DOHH2 (cell line): ENCODE results near the gene RASSF7.

Experiments
- H3F3A ChIP-seq: fragments of 200-600 bp; sonication (generic), shearing (Covaris generic); 2 replicates; pipeline ENCODE4 v1.6.0; 2016; ENCODE audit warnings: antibody characterized with exemption, mild to moderate bottlenecking; ENCODE audit not compliant: control insufficient read depth, insufficient read depth
- H3K27ac ChIP-seq: fragments of 200-600 bp; sonication (generic); 2 replicates; pipeline ENCODE4 v1.5.1; 2014; ENCODE audit warnings: low read depth, mild to moderate bottlenecking, low read length, moderate library complexity
- H3K27me3 ChIP-seq: fragments of 200-600 bp; sonication (generic); 2 replicates; pipeline ENCODE4 v1.6.1; 2014; ENCODE audit warnings: mild to moderate bottlenecking, low read length, mixed read lengths; ENCODE audit not compliant: control insufficient read depth
- H3K36me3 ChIP-seq: fragments of 200-600 bp; sonication (generic); 2 replicates; pipeline ENCODE4 v1.6.1; 2014; ENCODE audit warnings: mild to moderate bottlenecking, low read length, moderate library complexity, mixed read lengths; ENCODE audit not compliant: control insufficient read depth
- H3K4me1 ChIP-seq: fragments of 200-600 bp; sonication (generic); 2 replicates; pipeline ENCODE4 v1.6.1; 2014; ENCODE audit warnings: mild to moderate bottlenecking, low read length, mixed read lengths; ENCODE audit not compliant: control insufficient read depth
- H3K4me2 ChIP-seq: fragments of 200-600 bp; sonication (generic); 2 replicates; pipeline ENCODE4 v1.6.0; 2014; ENCODE audit warnings: mild to moderate bottlenecking, low read length, moderate library complexity
- H3K4me3 ChIP-seq: fragments of 200-600 bp; sonication (generic); 2 replicates; pipeline ENCODE4 v1.5.1; 2014; ENCODE audit warnings: mild to moderate bottlenecking, low read length, mixed read lengths
- H3K79me2 ChIP-seq: fragments of 200-600 bp; sonication (generic); 2 replicates; pipeline ENCODE4 v1.6.1; 2014; ENCODE audit warnings: mild to moderate bottlenecking, low read length, mixed read lengths; ENCODE audit not compliant: control insufficient read depth
- H3K9me2 ChIP-seq: fragments of 200-600 bp; sonication (generic); replicated peaks from 2 replicates; pipeline ENCODE4 v1.6.1; 2014; ENCODE audit warnings: mild to moderate bottlenecking, low read length, mixed read lengths; ENCODE audit not compliant: control insufficient read depth
- H3K9me3 ChIP-seq: fragments of 200-600 bp; sonication (generic); 2 replicates; pipeline ENCODE4 v1.6.1; 2014; ENCODE audit warnings: antibody characterized with exemption, low read length, mixed read lengths; ENCODE audit not compliant: control insufficient read depth, insufficient read depth
- H4K20me1 ChIP-seq: fragments of 200-600 bp; sonication (generic); 2 replicates; pipeline ENCODE4 v1.6.0; 2014; ENCODE audit warnings: low read depth, mild to moderate bottlenecking, antibody characterized with exemption, low read length, moderate library complexity; ENCODE audit not compliant: control insufficient read depth, insufficient read depth
- EZH2phosphoT487 ChIP-seq: fragments of 200-600 bp; sonication (generic); IDR thresholded peaks from 2 replicates; pipeline ENCODE4 v1.6.1; 2017; ENCODE audit warnings: borderline replicate concordance, mild to moderate bottlenecking, antibody characterized with exemption, low read length, moderate library complexity, mixed read lengths
- TF ChIP-seq, protein P1 (sequence below): fragments of 200-600 bp; sonication (generic); IDR thresholded peaks from one replicate; pipeline ENCODE4 v1.5.1; 2014; ENCODE audit warnings: antibody characterized with exemption, mild to moderate bottlenecking, low read depth, low read length; ENCODE audit not compliant: poor library complexity, severe bottlenecking

RASSF7 gene

DNA sequence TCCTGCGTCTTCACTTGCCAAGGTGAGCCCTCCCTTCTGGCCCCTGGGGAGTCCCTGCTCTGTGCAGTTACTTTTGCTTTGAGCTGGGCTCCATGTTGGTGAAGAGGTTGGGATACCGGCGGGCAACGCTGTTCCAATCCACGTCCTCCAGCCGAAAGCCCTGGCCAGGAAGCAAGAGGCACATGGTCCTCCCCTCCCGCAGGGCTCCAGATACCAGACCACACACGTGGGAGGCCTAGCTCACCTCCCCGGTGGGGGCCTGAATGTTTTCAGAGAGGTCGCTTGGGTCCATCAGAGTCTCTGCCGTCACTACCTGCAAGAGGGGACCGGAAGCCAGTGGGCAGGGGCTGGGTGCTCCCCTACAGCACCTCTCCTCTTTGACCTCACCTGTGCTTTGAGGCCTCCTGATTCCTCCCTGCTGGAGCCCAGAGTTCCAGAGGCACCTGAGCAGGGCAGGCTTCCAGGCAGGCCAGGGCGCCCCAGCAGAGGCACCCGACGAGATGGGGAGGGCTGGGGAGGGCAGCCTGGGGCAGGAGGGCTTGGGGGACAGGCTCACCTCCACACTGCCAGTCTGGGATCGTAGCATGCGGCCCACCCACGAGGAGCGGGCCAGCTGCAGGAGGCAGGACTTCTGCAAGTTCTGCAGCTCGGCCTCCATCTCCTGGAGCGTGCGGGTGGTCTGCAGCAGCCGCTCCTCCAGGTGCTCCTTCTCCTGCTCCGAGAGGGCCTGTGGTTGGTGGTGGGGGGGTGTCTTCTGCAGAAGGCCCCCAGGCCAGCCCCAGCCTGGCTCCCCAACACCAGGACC, 3.2 kb upstream of the RASSF7 start:
- TF ChIP-seq EZH2phosphoT487 = no peak
- TF ChIP-seq, protein P1, sequence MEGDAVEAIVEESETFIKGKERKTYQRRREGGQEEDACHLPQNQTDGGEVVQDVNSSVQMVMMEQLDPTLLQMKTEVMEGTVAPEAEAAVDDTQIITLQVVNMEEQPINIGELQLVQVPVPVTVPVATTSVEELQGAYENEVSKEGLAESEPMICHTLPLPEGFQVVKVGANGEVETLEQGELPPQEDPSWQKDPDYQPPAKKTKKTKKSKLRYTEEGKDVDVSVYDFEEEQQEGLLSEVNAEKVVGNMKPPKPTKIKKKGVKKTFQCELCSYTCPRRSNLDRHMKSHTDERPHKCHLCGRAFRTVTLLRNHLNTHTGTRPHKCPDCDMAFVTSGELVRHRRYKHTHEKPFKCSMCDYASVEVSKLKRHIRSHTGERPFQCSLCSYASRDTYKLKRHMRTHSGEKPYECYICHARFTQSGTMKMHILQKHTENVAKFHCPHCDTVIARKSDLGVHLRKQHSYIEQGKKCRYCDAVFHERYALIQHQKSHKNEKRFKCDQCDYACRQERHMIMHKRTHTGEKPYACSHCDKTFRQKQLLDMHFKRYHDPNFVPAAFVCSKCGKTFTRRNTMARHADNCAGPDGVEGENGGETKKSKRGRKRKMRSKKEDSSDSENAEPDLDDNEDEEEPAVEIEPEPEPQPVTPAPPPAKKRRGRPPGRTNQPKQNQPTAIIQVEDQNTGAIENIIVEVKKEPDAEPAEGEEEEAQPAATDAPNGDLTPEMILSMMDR = no peak
- no peaks in the 10 kb centered on the region for H3K9me2 ChIP-seq
- no peak overlapping the region for H3K4me3 ChIP-seq
- peaks cover 32% of the 10 kb centered on the region for H3K27me3 ChIP-seq
- no peaks in the 10 kb centered on the region for H3K9me3 ChIP-seq
- no peaks in the 10 kb centered on the region for H4K20me1 ChIP-seq
- no peaks in the 10 kb centered on the region for H3K36me3 ChIP-seq
- peaks cover 29% of the 10 kb centered on the region for H3K4me1 ChIP-seq
- no peak overlapping the region for H3K27ac ChIP-seq
- H3K4me2 ChIP-seq = no peak overlapping the region
- H3K79me2 ChIP-seq = peaks cover 6% of the 10 kb centered on the region
- H3F3A ChIP-seq = no peaks in the 10 kb centered on the region

DNA sequence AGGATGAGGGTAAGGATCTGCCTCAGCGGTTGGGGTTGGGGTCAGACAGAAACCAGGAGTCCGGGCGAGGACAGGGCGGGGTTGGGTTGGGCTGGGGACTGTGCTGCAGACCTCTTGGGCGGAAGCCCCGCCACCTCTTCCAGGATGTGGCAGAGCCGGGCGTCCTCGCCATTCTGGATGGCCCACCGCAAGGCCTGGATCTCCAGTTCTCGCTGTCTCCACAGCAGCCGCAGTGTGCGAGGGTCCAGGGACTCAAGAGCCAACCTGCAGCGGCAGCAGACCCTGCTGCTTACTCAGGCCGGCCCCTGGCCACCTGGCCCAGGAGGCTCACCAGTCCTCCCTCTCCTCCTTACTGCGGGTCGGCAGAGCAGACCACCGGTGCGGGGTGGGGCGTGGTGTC, 2.3 kb upstream of the RASSF7 start:
- Histone ChIP-seq H3K4me3 (no peak overlapping the region), H3K79me2 (peaks cover 6% of the 10 kb centered on the region), H3K27me3 (peaks cover 32% of the 10 kb centered on the region), H3K27ac (no peak overlapping the region), H3K4me1 (peaks cover 29% of the 10 kb centered on the region), H4K20me1 (no peaks in the 10 kb centered on the region), H3K36me3 (no peaks in the 10 kb centered on the region), H3K9me2 (no peaks in the 10 kb centered on the region), H3K9me3 (no peaks in the 10 kb centered on the region), H3F3A (no peaks in the 10 kb centered on the region), H3K4me2 (no peak overlapping the region)
- TF ChIP-seq, protein P1 = no peak
- TF ChIP-seq EZH2phosphoT487 = no peak

DNA sequence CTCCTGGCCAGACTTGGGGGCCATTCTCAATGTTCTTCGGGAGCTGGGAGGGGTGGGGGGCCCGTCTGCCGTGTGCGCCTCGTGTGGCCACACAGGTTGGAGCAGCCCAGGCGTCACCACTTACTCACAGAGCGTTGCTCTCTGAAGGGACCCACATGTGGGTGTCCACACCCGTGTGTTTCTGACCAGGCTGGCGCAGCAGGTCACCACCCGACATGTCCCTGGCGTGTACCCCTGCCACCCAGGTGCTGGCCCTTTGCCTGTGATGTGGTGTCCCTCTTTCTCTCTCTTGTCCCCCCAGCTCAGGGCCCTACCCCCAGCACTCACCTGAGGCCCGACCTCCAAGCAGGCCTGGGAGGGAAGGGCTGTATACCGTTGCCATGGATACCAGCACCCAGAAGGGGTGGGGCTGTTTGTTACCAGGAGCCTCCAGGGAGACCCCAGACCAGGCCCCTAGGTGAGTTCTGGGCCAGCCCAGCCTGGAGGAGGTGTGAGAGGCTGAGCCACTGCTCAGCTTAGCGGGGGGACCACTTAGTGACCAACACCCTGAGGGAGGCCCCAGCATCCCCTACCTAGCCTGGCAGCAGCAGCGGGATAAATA, 1.6 kb upstream of the RASSF7 start:
- Histone ChIP-seq H3F3A (no peaks in the 10 kb centered on the region), H3K27ac (no peak overlapping the region), H3K27me3 (peaks cover 32% of the 10 kb centered on the region), H4K20me1 (no peaks in the 10 kb centered on the region), H3K9me2 (no peaks in the 10 kb centered on the region), H3K79me2 (peaks cover 6% of the 10 kb centered on the region), H3K9me3 (no peaks in the 10 kb centered on the region), H3K4me2 (no peak overlapping the region), H3K4me3 (no peak overlapping the region), H3K4me1 (peaks cover 29% of the 10 kb centered on the region), H3K36me3 (no peaks in the 10 kb centered on the region)
- TF ChIP-seq, protein P1 = peak; percentile 20
- no peak for TF ChIP-seq EZH2phosphoT487
